CD14-positive monocyte (primary cell): Measurements from ENCODE around the gene TRIM33. TPM values are rescaled to one million over a fixed set of nuclear protein-coding genes. Genes with fewer than 3 reads are reported as not detected.

Experiments used
- DNase-seq, 3 donors: peaks; one replicate each; pipeline ENCODE4 v3.0.0-alpha.2; 2011 to 2022
- H2AFZ ChIP-seq: 2 replicates; pipeline ENCODE4 v1.6.0; 2012; ENCODE audit warnings: mild to moderate bottlenecking, low read depth, low read length, inconsistent platforms; ENCODE audit not compliant: insufficient read depth, poor library complexity, severe bottlenecking
- H3K27ac ChIP-seq, 2 donors: 1 replicate in 1 of 2; 2 replicates in 1 of 2; pipeline ENCODE4 v1.5.1; 2012 to 2013; ENCODE audit warnings: low read length in 2 of 2, control low read depth in 1 of 2, inconsistent platforms in 1 of 2, low read depth in 1 of 2, mild to moderate bottlenecking in 1 of 2
- H3K27me3 ChIP-seq, 2 donors: one replicate each; pipeline versions ENCODE4 v1.6.0 to v1.6.1; 2011 to 2013; ENCODE audit warnings: low read length in 2 of 2; ENCODE audit not compliant: control insufficient read depth in 2 of 2, insufficient read depth in 2 of 2
- H3K36me3 ChIP-seq, 2 donors: replicated peaks in 1 of 2; 1 replicate in 1 of 2; 2 replicates in 1 of 2; pipeline versions ENCODE4 v1.5.1 to v1.6.1; 2012 to 2013; ENCODE audit warnings: low read length in 2 of 2, control low read depth in 1 of 2, inconsistent platforms in 1 of 2, mild to moderate bottlenecking in 1 of 2; ENCODE audit not compliant: insufficient read depth in 2 of 2, control insufficient read depth in 1 of 2
- H3K4me1 ChIP-seq, 2 donors: 1 replicate in 1 of 2; 2 replicates in 1 of 2; pipeline versions ENCODE4 v1.5.1 to v1.6.1; 2012 to 2013; ENCODE audit warnings: low read length in 2 of 2, control low read depth in 1 of 2, inconsistent platforms in 1 of 2, mild to moderate bottlenecking in 1 of 2, moderate library complexity in 1 of 2; ENCODE audit not compliant: insufficient read depth in 2 of 2, control insufficient read depth in 1 of 2
- H3K4me2 ChIP-seq: replicated peaks from 2 replicates; pipeline ENCODE3; 2012; ENCODE audit warnings: low read length, moderate library complexity, mild to moderate bottlenecking; ENCODE audit not compliant: poor library complexity, severe bottlenecking; ENCODE audit errors: extremely low read depth
- H3K4me3 ChIP-seq, 3 experiments: fragments of 200-600 bp in 1 of 3; sonication (generic) in 1 of 3; replicated peaks in 1 of 3; 1 replicate in 2 of 3; 2 replicates in 1 of 3; pipeline ENCODE4 v1.5.1; 2011 to 2013; ENCODE audit warnings: low read length in 3 of 3, mild to moderate bottlenecking in 3 of 3, control low read depth in 2 of 3, low read depth in 2 of 3, inconsistent platforms in 1 of 3, moderate library complexity in 1 of 3
- H3K79me2 ChIP-seq: 2 replicates; pipeline ENCODE4 v1.6.0; 2012; ENCODE audit warnings: mild to moderate bottlenecking, control low read depth, inconsistent platforms, low read length, moderate library complexity; ENCODE audit not compliant: insufficient read depth
- H3K9ac ChIP-seq: 2 replicates; pipeline ENCODE4 v1.6.0; 2017; ENCODE audit warnings: low read length, mild to moderate bottlenecking; ENCODE audit not compliant: insufficient read depth, poor library complexity, severe bottlenecking
- H3K9me3 ChIP-seq, 2 donors: replicated peaks in 1 of 2; 1 replicate in 1 of 2; 2 replicates in 1 of 2; pipeline versions ENCODE4 v1.5.1 to v1.6.1; 2012 to 2013; ENCODE audit warnings: low read length in 2 of 2, control low read depth in 1 of 2; ENCODE audit not compliant: control insufficient read depth in 1 of 2, insufficient read depth in 1 of 2
- H4K20me1 ChIP-seq: 2 replicates; pipeline ENCODE4 v1.6.0; 2012; ENCODE audit warnings: mild to moderate bottlenecking, low read length, control low read depth, moderate library complexity; ENCODE audit not compliant: insufficient read depth
- H3K27ac Mint-ChIP-seq, 7 donors: one replicate each; pipeline ENCODE4 v1.8.0; 2020; ENCODE audit warnings: mild to moderate bottlenecking in 7 of 7, mixed read lengths in 7 of 7, moderate library complexity in 6 of 7, inconsistent platforms in 2 of 7
- H3K27me3 Mint-ChIP-seq, 3 donors: one replicate each; pipeline ENCODE4 v1.8.0; 2021 to 2022; ENCODE audit warnings: low read depth in 3 of 3, mild to moderate bottlenecking in 3 of 3, mixed read lengths in 3 of 3, moderate library complexity in 3 of 3, inconsistent platforms in 1 of 3
- H3K36me3 Mint-ChIP-seq, 2 donors: one replicate each; pipeline ENCODE4 v1.8.0; 2020; ENCODE audit warnings: mixed read lengths in 2 of 2, inconsistent platforms in 1 of 2, mild to moderate bottlenecking in 1 of 2
- H3K4me1 Mint-ChIP-seq: one replicate; pipeline ENCODE4 v1.8.0; 2020; ENCODE audit warnings: mild to moderate bottlenecking, mixed read lengths
- H3K4me3 Mint-ChIP-seq, 2 donors: one replicate each; pipeline ENCODE4 v1.8.0; 2020; ENCODE audit warnings: mild to moderate bottlenecking in 2 of 2, mixed read lengths in 2 of 2, moderate library complexity in 1 of 2
- H3K9me3 Mint-ChIP-seq, 7 donors: one replicate each; pipeline ENCODE4 v1.8.0; 2020 to 2022; ENCODE audit warnings: mixed read lengths in 7 of 7, mild to moderate bottlenecking in 6 of 7, moderate library complexity in 6 of 7, inconsistent platforms in 2 of 7
- WGBS: methylation state at CpG from one replicate; pipeline ENCODE4 v1.1.5; 2013; ENCODE audit warnings: missing lambda C conversion rate; ENCODE audit not compliant: insufficient coverage; 5-methylcytosine and 5-hydroxymethylcytosine counted together
- intact Hi-C, 2 donors: fragments of 100-400 bp; cut with micrococcal nuclease; formaldehyde crosslinking; loops; one replicate each; pipeline versions ENCODE4 v1.15.0 to v1.15.1; 2023
- polyA plus RNA-seq, 3 donors: library from polyadenylated mRNA; depleted of rRNA in 1 of 3; unstranded in 2 of 3; stranded (reverse) in 1 of 3; fragments of 300-500 nt in 2 of 3; fragments of >200 nt in 1 of 3; fragmentation: Illumina TruSeq in 2 of 3; gene quantifications; 1 replicate in 2 of 3; 2 replicates in 1 of 3; pipeline ENCODE4 v1.2.3, GENCODE V29; 2012 to 2021
- TF ChIP-seq, protein P1 (sequence below): fragments of 200-600 bp; IDR thresholded peaks from one replicate; pipeline ENCODE4 v1.8.0; 2022; ENCODE audit warnings: antibody characterized with exemption, mild to moderate bottlenecking

The TRIM33 gene
- polyA plus RNA-seq, 3 donors, result 11.8 to 16.5 (median 13.7) TPM

DNA sequence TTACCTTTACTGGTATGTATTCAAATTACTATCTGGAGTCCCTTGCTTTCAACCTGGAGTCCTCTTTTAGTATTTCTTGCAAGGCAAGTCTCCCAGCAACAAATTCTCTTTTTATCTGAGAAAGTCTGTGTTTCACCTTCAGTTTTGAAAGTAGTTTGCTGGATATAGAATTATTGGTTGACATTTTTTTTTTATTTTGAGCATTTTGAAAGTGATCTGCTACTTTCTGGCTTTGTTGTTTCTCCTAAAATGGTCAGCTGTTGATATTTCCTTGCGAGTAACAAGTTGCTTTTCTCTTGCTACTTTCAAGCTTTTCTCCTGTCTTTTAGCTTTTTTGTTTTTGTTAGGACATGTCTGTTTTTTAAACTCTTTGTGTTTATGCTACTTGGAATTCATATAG is 126.1 kb downstream of the TRIM33 start:
- H4K20me1 ChIP-seq, result no peaks in the 10 kb centered on the region
- no peaks in the 10 kb centered on the region for H3K27me3 ChIP-seq
- H3K4me1 ChIP-seq, result no peaks in the 10 kb centered on the region
- no peaks in the 10 kb centered on the region for H3K36me3 ChIP-seq
- Mint-ChIP-seq H3K27me3 (peaks cover 0 to 3% (median 0%) of the 10 kb centered on the region in 3 donors), H3K36me3 (peaks cover 2 to 4% of the 10 kb centered on the region in 2 donors), H3K4me1 (no peaks in the 10 kb centered on the region), H3K4me3 (no peak overlapping the region), H3K27ac (no peak overlapping the region), H3K9me3 (peaks cover 19 to 55% (median 39%) of the 10 kb centered on the region in 7 donors)
- H2AFZ ChIP-seq, result no peak overlapping the region
- no peaks in the 10 kb centered on the region for H3K79me2 ChIP-seq
- no peak overlapping the region for H3K9ac ChIP-seq
- WGBS, result no CpG with 5 or more reads among the region's 1 CpG
- H3K27ac ChIP-seq, result no peak overlapping the region
- no peak for DNase-seq
- H3K4me2 ChIP-seq, result no peak overlapping the region
- TF ChIP-seq, protein P1, sequence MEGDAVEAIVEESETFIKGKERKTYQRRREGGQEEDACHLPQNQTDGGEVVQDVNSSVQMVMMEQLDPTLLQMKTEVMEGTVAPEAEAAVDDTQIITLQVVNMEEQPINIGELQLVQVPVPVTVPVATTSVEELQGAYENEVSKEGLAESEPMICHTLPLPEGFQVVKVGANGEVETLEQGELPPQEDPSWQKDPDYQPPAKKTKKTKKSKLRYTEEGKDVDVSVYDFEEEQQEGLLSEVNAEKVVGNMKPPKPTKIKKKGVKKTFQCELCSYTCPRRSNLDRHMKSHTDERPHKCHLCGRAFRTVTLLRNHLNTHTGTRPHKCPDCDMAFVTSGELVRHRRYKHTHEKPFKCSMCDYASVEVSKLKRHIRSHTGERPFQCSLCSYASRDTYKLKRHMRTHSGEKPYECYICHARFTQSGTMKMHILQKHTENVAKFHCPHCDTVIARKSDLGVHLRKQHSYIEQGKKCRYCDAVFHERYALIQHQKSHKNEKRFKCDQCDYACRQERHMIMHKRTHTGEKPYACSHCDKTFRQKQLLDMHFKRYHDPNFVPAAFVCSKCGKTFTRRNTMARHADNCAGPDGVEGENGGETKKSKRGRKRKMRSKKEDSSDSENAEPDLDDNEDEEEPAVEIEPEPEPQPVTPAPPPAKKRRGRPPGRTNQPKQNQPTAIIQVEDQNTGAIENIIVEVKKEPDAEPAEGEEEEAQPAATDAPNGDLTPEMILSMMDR, result no peak
- no peak overlapping the region for H3K4me3 ChIP-seq
- peaks cover 20 to 26% of the 10 kb centered on the region in 2 donors for H3K9me3 ChIP-seq
- intact Hi-C loops, result no loop called here

DNA sequence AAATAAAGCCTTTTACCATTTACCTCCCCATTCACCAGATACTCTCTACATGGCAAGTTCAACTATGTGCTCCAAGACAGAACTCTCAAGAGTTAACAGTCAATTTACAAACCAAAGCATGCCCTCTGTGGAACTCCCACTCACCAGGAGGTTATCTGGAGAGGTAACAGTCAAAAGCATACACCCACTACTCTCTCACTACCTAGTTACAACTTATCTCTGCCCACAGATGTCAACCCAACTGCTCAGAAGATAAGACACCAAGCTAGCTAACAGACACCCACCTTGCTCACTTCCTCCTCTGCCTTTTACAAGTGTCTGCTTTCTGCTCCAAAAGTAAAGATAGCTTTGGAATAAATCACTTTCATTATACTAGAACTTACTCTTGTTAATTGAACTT is 131.0 kb downstream of the TRIM33 start:
- TF ChIP-seq, protein P1, result no peak
- H3K9me3 ChIP-seq, result peaks cover 18 to 22% of the 10 kb centered on the region in 2 donors
- peaks cover 5 to 45% (median 32%) of the 10 kb centered on the region in 7 donors for H3K9me3 Mint-ChIP-seq

More for the DNA sequence above, 131.0 kb downstream of the TRIM33 start:
- Histone ChIP-seq H3K36me3 (no peaks in the 10 kb centered on the region), H3K9ac (no peak overlapping the region), H3K4me3 (no peak overlapping the region), H4K20me1 (no peaks in the 10 kb centered on the region), H3K27ac (no peak overlapping the region), H3K79me2 (no peaks in the 10 kb centered on the region), H2AFZ (no peak overlapping the region), H3K4me1 (no peaks in the 10 kb centered on the region), H3K4me2 (no peak overlapping the region), H3K27me3 (no peaks in the 10 kb centered on the region)
- Mint-ChIP-seq H3K4me1 (no peaks in the 10 kb centered on the region), H3K27me3 (peaks cover 0 to 5% (median 1%) of the 10 kb centered on the region in 3 donors), H3K4me3 (no peak overlapping the region), H3K36me3 (no peaks in the 10 kb centered on the region), H3K27ac (no peak overlapping the region)
- no peak for DNase-seq
- intact Hi-C loops, result no loop called here
